Activated naive CD8-positive, alpha-beta T cell treated with anti-CD3 and anti-CD28 coated beads for 36 hours (primary cell): ENCODE measurements around the gene DDC. TPM values are rescaled to one million over a fixed set of nuclear protein-coding genes. Genes with fewer than 3 reads are reported as not detected.

Source experiments
- DNase-seq: peaks from one replicate; pipeline ENCODE4 v3.0.0; 2021
- H3K27ac Mint-ChIP-seq: one replicate; pipeline ENCODE4 v1.8.0; 2022; ENCODE audit warnings: mild to moderate bottlenecking, moderate library complexity, mixed read lengths
- H3K27me3 Mint-ChIP-seq: one replicate; pipeline ENCODE4 v1.8.0; 2022; ENCODE audit warnings: mild to moderate bottlenecking, mixed read lengths
- H3K36me3 Mint-ChIP-seq: one replicate; pipeline ENCODE4 v1.8.0; 2021; ENCODE audit warnings: mild to moderate bottlenecking, mixed read lengths
- H3K4me1 Mint-ChIP-seq: one replicate; pipeline ENCODE4 v1.8.0; 2021; ENCODE audit warnings: mixed read lengths
- H3K4me3 Mint-ChIP-seq: one replicate; pipeline ENCODE4 v1.8.0; 2022; ENCODE audit warnings: mild to moderate bottlenecking, moderate library complexity, mixed read lengths
- H3K9me3 Mint-ChIP-seq: one replicate; pipeline ENCODE4 v1.8.0; 2022; ENCODE audit warnings: mixed read lengths
- total RNA-seq, 2 experiments: library from RNA; stranded (reverse); gene quantifications; one replicate each; pipeline ENCODE4 v1.2.3, GENCODE V29; 2021

DDC gene, protein sequence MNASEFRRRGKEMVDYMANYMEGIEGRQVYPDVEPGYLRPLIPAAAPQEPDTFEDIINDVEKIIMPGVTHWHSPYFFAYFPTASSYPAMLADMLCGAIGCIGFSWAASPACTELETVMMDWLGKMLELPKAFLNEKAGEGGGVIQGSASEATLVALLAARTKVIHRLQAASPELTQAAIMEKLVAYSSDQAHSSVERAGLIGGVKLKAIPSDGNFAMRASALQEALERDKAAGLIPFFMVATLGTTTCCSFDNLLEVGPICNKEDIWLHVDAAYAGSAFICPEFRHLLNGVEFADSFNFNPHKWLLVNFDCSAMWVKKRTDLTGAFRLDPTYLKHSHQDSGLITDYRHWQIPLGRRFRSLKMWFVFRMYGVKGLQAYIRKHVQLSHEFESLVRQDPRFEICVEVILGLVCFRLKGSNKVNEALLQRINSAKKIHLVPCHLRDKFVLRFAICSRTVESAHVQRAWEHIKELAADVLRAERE
- total RNA-seq: 1 to 10 TPM in 1 of 2 experiments, under 1 TPM in 1; 0.64 to 1.1 TPM

- H3K4me3 Mint-ChIP-seq: no peak within 1 kb of the TSS
- peaks cover 7% of the 10 kb centered on the region for H3K27me3 Mint-ChIP-seq
- no peaks in the 10 kb centered on the region for H3K4me1 Mint-ChIP-seq
- DNase-seq: no peak
- H3K36me3 Mint-ChIP-seq: no peaks in the 10 kb centered on the region
- peaks cover 2% of the 10 kb centered on the region for H3K9me3 Mint-ChIP-seq
- no peak within 1 kb of the TSS for H3K27ac Mint-ChIP-seq
Measured at GRCh38 chr7:50564640-50565558, at the start of gene DDC. Gene DDC (minus strand): TSS chr7:50565405. CDS start chr7:50544085, 21,320 bp downstream.

DNA sequence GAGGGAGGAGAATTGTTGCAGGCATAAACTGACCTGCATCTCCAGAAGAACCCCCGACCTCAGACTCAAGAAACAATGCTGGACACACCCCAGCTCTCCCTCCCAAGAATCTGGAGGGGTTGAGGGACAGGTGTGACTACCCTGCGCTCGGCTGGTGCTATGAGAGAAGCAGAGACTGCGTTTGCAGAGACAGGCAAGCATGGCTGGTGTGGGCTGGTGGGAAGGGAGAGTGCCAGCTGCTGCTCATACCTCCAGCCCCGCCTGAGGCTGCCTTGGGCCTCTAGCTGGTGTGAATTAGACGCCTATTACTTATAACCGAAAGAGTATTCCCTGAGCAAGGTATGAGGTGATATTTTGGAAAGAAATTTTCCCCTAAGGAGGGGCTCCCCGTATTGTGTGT lies 48.3 kb upstream of the DDC start:
- Mint-ChIP-seq H3K4me3 (no peak overlapping the region), H3K9me3 (no peaks in the 10 kb centered on the region), H3K4me1 (peaks cover 18% of the 10 kb centered on the region), H3K36me3 (no peaks in the 10 kb centered on the region), H3K27me3 (no peaks in the 10 kb centered on the region), H3K27ac (no peak overlapping the region)
- no peak for DNase-seq

DNA sequence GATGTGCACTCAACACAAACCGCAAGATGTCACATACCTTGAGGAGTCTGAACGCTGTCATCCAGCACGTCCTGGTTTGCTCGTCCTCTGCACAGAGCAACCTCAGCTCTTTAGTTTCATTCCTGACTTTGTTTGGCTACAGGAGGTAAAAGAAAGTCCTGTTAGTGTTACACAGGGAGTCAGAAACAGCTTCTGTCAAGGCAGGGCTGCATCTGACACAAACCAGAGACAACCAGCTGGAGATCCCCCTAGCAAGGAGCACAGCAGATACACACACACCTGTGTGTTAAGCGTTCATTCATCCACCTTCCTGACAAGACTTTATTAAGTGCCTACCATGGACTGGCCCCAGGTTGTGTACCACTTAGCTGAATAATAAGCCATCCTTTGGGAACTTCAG lies 47.5 kb upstream of the DDC start:
- Mint-ChIP-seq H3K4me3 (no peak overlapping the region), H3K4me1 (peaks cover 25% of the 10 kb centered on the region), H3K27ac (no peak overlapping the region), H3K9me3 (peaks cover 6% of the 10 kb centered on the region), H3K27me3 (no peaks in the 10 kb centered on the region), H3K36me3 (peaks cover 4% of the 10 kb centered on the region)
- DNase-seq: no peak

DNA sequence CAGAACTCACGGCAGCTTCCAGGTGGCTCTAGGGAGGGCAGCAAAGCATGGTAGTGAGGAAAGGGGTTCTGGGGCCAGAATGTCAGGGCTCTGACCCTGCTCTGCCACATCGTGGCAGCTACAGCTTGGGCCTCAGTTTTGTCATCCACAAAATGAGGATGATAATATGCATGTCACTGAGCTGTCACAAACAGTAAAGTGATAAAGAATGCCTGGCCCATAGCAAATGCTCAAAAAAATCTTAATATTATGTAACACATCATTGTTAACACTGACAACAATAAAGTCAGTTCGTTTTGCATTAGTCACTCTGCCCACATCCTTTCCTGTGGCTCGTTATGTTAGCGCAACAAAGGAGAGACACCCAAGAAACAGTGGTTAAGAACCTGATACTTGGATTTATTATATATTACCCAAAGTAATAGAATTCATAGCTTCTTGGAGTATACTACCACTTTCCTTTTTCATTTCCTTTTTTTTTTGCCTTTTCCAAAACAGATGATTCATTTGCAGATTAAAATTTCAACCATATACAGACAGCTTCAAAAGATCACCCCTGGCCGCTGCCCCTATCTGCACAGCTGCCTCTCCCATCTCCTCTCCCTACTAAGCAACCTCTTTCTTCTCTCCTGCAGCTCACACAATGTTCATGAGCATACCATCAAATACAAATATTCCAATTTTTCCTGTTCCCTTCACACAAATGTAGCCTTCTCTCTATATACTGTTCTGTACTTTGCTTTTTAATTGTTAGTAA lies 45.5 kb upstream of the DDC start:
- H3K36me3 Mint-ChIP-seq: peaks cover 6% of the 10 kb centered on the region
- H3K9me3 Mint-ChIP-seq: peaks cover 9% of the 10 kb centered on the region
- no peak overlapping the region for H3K27ac Mint-ChIP-seq
- peaks cover 28% of the 10 kb centered on the region for H3K4me1 Mint-ChIP-seq
- no peaks in the 10 kb centered on the region for H3K27me3 Mint-ChIP-seq
- no peak overlapping the region for H3K4me3 Mint-ChIP-seq
- DNase-seq: peak; percentile 53

DNA sequence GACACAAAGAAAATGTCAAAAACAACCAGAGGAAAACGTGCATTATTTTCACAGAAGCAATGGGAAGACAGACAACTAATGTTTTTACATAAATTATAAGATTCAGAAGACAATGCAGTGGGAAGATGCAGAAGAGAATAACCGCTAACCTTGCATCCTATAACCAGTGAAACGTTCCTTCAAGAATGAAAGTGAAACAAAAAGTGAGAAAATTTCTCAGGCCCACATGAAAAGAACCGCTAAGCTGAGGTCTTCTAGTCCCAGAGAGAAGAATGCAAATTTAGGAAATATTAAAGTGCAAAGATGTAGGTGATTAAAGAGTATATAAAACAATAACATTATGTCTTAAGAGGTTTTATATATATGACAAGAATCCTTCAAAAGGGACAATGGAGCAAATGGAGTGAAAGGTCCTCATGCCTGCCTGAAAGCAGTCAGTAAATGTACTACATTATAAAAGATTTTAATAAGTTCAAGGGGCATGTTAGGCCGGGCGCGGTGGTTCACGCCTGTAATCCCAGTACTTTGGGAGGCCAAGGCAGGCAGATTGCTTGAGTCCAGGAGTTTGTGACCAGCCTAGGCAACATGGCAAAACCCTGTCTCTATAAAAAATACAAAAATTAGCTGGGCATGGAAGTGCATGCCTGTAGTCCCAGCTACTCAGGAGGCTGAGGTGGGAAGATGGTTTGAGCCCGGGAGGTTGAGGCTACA lies 43.1 kb upstream of the DDC start:
- peaks cover 9% of the 10 kb centered on the region for H3K9me3 Mint-ChIP-seq
- no peak for DNase-seq
- peaks cover 6% of the 10 kb centered on the region for H3K36me3 Mint-ChIP-seq
- peaks cover 28% of the 10 kb centered on the region for H3K4me1 Mint-ChIP-seq
- H3K4me3 Mint-ChIP-seq: no peak overlapping the region
- H3K27ac Mint-ChIP-seq: no peak overlapping the region
- no peaks in the 10 kb centered on the region for H3K27me3 Mint-ChIP-seq

DNA sequence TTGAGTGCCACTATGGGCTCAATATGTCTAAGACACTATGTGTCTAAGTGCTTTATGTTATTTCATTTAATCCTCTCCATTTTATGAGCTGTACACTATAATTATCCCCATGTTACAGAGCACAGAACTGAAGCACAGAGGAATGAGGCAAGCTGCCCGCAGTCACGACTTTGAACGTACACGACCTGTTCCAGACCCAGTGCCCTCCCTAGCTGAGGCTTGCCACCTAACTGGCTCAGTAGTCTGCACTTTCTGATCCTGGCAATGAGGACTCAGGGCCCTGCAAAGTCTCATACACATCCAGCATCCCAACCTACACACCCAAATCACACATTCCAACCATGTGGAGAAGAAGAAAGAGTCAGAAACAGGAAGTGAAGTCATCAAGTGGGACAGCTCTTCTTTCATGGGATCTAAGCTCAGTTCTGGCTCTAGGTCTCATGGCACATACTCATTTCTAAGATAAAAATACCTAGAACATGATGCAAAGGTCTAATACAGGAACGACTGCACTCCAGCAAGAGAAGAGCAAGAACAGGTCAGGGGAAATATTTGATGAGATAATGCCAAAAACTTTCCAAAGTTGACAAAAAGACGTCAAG lies 42.4 kb upstream of the DDC start:
- DNase-seq: no peak
- Mint-ChIP-seq H3K9me3 (peaks cover 9% of the 10 kb centered on the region), H3K36me3 (peaks cover 6% of the 10 kb centered on the region), H3K27ac (no peak overlapping the region), H3K4me1 (peaks cover 28% of the 10 kb centered on the region), H3K4me3 (no peak overlapping the region), H3K27me3 (no peaks in the 10 kb centered on the region)

DNA sequence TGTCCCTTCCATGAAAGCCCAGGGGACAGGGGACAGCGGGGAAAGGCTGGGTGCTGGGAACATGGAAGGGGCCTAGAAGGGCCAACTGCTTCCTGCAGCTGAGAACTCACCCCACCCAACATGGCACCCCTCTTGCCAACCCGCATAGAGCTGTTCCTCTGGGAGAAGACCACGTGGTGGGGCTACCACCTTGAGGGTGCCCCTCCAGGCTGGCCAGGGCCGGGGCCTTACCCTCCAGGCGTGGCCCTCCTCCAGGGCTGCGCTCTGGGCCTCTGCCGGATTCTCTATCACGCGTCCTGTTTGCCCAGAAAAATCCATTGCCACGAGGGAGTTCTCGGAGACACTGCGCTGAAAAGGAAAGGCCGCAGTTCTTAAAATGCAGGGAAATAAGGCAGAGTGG lies 39.9 kb upstream of the DDC start:
- Mint-ChIP-seq H3K27me3 (peaks cover 3% of the 10 kb centered on the region), H3K4me3 (no peak overlapping the region), H3K4me1 (peaks cover 17% of the 10 kb centered on the region), H3K9me3 (peaks cover 9% of the 10 kb centered on the region), H3K27ac (no peak overlapping the region), H3K36me3 (peaks cover 6% of the 10 kb centered on the region)
- DNase-seq: no peak

DNA sequence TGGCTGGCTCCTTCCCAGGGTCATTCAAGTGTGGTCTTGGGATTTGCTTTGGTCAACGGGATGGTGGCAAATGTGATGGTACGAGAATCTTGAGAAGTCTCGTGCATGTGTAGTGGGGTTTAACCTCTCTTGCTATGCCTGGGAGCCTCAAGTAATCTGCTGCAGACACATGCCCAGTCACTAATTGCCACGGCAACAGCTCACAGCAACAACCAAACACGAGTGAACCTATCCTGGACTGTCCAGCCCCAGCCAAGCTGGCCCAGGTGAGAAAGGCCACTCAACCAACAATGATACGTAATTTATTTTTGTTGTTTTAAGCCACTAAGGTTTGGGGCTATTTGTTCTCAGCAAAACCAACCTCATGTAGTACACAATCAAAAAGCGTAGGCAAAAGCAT lies 38.1 kb upstream of the DDC start:
- no peak for DNase-seq
- Mint-ChIP-seq H3K36me3 (peaks cover 6% of the 10 kb centered on the region), H3K4me1 (peaks cover 8% of the 10 kb centered on the region), H3K4me3 (no peak overlapping the region), H3K9me3 (peaks cover 8% of the 10 kb centered on the region), H3K27ac (no peak overlapping the region), H3K27me3 (peaks cover 3% of the 10 kb centered on the region)

GRCh38 chr7:50599385-50599784 lies 34.2 kb upstream of the DDC start:
- H3K9me3 Mint-ChIP-seq: no peaks in the 10 kb centered on the region
- H3K4me1 Mint-ChIP-seq: peaks cover 4% of the 10 kb centered on the region
- H3K36me3 Mint-ChIP-seq: no peaks in the 10 kb centered on the region
- H3K27ac Mint-ChIP-seq: no peak overlapping the region
- no peak for DNase-seq
- no peak overlapping the region for H3K4me3 Mint-ChIP-seq
- peaks cover 8% of the 10 kb centered on the region for H3K27me3 Mint-ChIP-seq

- Mint-ChIP-seq H3K27ac (no peak overlapping the region), H3K4me1 (peaks cover 4% of the 10 kb centered on the region), H3K9me3 (no peaks in the 10 kb centered on the region), H3K36me3 (no peaks in the 10 kb centered on the region), H3K27me3 (peaks cover 8% of the 10 kb centered on the region), H3K4me3 (no peak overlapping the region)
- DNase-seq: no peak
Measured at GRCh38 chr7:50598460-50599343, 33.5 kb upstream of the DDC start.

DNA sequence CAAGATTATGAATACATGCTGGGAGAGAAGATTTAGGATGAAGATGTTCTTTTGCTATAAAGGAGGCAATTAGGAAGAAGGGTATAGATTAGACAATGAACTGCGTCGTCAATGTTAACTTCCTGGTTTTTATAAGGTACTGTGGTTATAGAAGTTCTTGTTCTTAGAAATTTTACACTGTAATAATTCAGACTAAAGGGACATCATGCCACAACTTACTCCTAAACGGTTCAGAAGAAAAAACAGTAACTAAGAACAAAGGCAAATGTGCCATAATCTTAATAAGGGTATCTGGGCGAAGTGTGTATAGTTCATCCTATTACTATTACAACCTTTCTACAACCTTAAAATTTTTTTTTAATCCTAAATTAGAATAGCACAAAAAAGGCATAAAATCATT lies 31.3 kb upstream of the DDC start:
- no peaks in the 10 kb centered on the region for H3K9me3 Mint-ChIP-seq
- H3K4me3 Mint-ChIP-seq: no peak overlapping the region
- peaks cover 13% of the 10 kb centered on the region for H3K27me3 Mint-ChIP-seq
- peaks cover 4% of the 10 kb centered on the region for H3K4me1 Mint-ChIP-seq
- no peak for DNase-seq
- H3K27ac Mint-ChIP-seq: no peak overlapping the region
- H3K36me3 Mint-ChIP-seq: no peaks in the 10 kb centered on the region

- Mint-ChIP-seq H3K4me1 (peaks cover 4% of the 10 kb centered on the region), H3K27ac (no peak overlapping the region), H3K27me3 (peaks cover 13% of the 10 kb centered on the region), H3K9me3 (no peaks in the 10 kb centered on the region), H3K4me3 (no peak overlapping the region), H3K36me3 (no peaks in the 10 kb centered on the region)
- no peak for DNase-seq
Measured at GRCh38 chr7:50595491-50596102, 30.4 kb upstream of the DDC start.
